Peyer's patch (tissue), 4 donors: ENCODE measurements around the gene GJC1.

ENCODE experiments used
- CTCF ChIP-seq, 6 experiments: fragments of 450-650 bp in 4 of 6; fragments of 200-600 bp in 2 of 6; sonication (generic) in 1 of 6; IDR thresholded peaks; one replicate each; pipeline ENCODE4 v1.5.1; 2017 to 2019; ENCODE audit warnings: antibody characterized with exemption in 6 of 6, mild to moderate bottlenecking in 3 of 6, moderate library complexity in 1 of 6
- POLR2A ChIP-seq, 2 donors: fragments of 450-650 bp; IDR thresholded peaks; one replicate each; pipeline ENCODE4 v1.5.1; 2017; ENCODE audit warnings: antibody characterized with exemption in 2 of 2, mild to moderate bottlenecking in 2 of 2, moderate library complexity in 2 of 2

- TF ChIP-seq CTCF (IDR thresholded peaks at IDR 0.05) = no peak
- TF ChIP-seq POLR2A (IDR thresholded peaks at IDR 0.05) = no peak
Measured at GRCh38 chr17:44847586-44847985, 17.5 kb upstream of the GJC1 start, which contains the start of gene HIGD1B.
